Ovary (tissue), 9 donors: ENCODE results near the gene KRTAP10-8. TPM values are rescaled to one million over a fixed set of nuclear protein-coding genes. Genes with fewer than 3 reads are reported as not detected.

ENCODE experiments used
- DNase-seq, 5 donors: peaks; one replicate each; pipeline ENCODE4 v3.0.0-alpha.2; 2019 to 2020
- H3K27ac ChIP-seq, 2 donors: fragments of 200-600 bp; one replicate each; pipeline versions ENCODE4 v1.5.1 to v1.8.0; 2019 to 2022
- H3K27me3 ChIP-seq: fragments of 200-600 bp; one replicate; pipeline ENCODE4 v1.8.0; 2022
- H3K36me3 ChIP-seq: fragments of 200-600 bp; sonication (generic); one replicate; pipeline ENCODE4 v1.5.1; 2019
- H3K4me1 ChIP-seq: one replicate; pipeline ENCODE4 v1.8.1; 2013; ENCODE audit warnings: mild to moderate bottlenecking, moderate library complexity; ENCODE audit not compliant: insufficient read depth
- H3K4me3 ChIP-seq: fragments of 200-600 bp; sonication (generic); one replicate; pipeline ENCODE4 v1.5.1; 2017
- H3K9me3 ChIP-seq, 2 donors: fragments of 200-600 bp in 1 of 2; sonication (generic) in 1 of 2; one replicate each; pipeline versions ENCODE4 v1.5.1 to v1.8.1; 2013 to 2019; ENCODE audit warnings: mild to moderate bottlenecking in 1 of 2, moderate library complexity in 1 of 2
- EP300 ChIP-seq: sonication (generic); formaldehyde crosslinking; IDR thresholded peaks from one replicate; pipeline ENCODE4 v1.6.1; 2017; ENCODE audit warnings: antibody characterized with exemption
- POLR2A ChIP-seq: fragments of 450-650 bp; IDR thresholded peaks from one replicate; pipeline ENCODE4 v1.6.1; 2017; ENCODE audit warnings: antibody characterized with exemption, mild to moderate bottlenecking, moderate library complexity
- WGBS, 3 donors: extraction: QIAGEN DNeasy Blood & Tissue Kit in 1 of 3; methylation state at CpG; one replicate each; pipeline versions ENCODE4 v1.1.5 to v1.1.7; 2013 to 2017; 5-methylcytosine and 5-hydroxymethylcytosine counted together
- intact Hi-C, 4 donors: fragments of 100-400 bp; cut with DNase I; formaldehyde crosslinking; loops; one replicate each; pipeline versions ENCODE4 v1.11.0 to v1.15.1; 2022 to 2023
- polyA plus RNA-seq, 2 donors: library from polyadenylated mRNA; stranded (reverse); fragments of 200-250 nt in 1 of 2; fragments of 350-450 nt in 1 of 2; fragmentation: Illumina TruSeq in 1 of 2; extraction: RNeasy Lipid Tissue Mini Kit (QIAGEN cat#74804) in 1 of 2; gene quantifications; one replicate each; pipeline ENCODE4 v1.2.3, GENCODE V29; 2013 to 2014
- total RNA-seq, 7 donors: library from RNA; depleted of rRNA in 2 of 7; stranded (reverse); fragments of >200 nt in 2 of 7; fragmentation: NEBNext Ultra II Directional in 3 of 7; extraction: Animal tissue kit (Norgen Biotek cat#: 25700) in 3 of 7; gene quantifications; one replicate each; pipeline versions ENCODE4 v1.1.0 to v1.2.4, GENCODE V29; 2016 to 2023
- TF ChIP-seq, protein P1 (sequence below), 3 donors: fragments of 450-650 bp in 2 of 3; fragments of 200-600 bp in 1 of 3; IDR thresholded peaks; one replicate each; pipeline versions ENCODE4 v1.5.1 to v1.8.0; 2016 to 2022; ENCODE audit warnings: antibody characterized with exemption in 3 of 3, mild to moderate bottlenecking in 1 of 3
- donor health status: DM: no; HTN: no; CAD: no; lungs with moderate emphysema.
- donor health status: DM: no; HTN: no; CAD: no.
- donor health status: Bipolar disorder and iron deficiency.
- donor health status: DM: yes; HTN: yes; CAD: no.
- donor health status: DM: no; HTN: no; CAD: no.
- donor health status: DM: yes; HTN: yes; CAD: no.

KRTAP10-8 gene
- total and polyA plus RNA-seq, 9 donors = not detected

DNA sequence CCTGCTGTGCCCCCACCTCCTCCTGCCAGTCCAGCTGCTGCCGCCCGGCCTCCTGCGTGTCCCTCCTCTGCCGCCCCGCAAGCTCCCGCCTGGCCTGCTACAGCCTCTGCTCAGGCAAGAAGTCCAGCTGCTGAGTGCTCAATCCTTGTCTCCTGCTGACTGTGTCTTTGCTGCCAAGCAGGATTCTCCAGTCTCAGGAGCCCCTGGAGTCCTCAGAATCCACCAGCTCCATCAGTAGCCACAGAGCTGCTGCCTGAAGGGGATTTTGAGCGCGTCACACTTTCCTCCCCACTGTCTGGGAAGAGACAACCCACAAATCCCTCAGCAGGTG is 35.3 kb downstream of the KRTAP10-8 start:
- DNase-seq = no peak
- H3K9me3 ChIP-seq = no peaks in the 10 kb centered on the region
- no peaks in the 10 kb centered on the region for H3K36me3 ChIP-seq
- TF ChIP-seq EP300 (no peak), POLR2A (no peak)
- TF ChIP-seq, protein P1, sequence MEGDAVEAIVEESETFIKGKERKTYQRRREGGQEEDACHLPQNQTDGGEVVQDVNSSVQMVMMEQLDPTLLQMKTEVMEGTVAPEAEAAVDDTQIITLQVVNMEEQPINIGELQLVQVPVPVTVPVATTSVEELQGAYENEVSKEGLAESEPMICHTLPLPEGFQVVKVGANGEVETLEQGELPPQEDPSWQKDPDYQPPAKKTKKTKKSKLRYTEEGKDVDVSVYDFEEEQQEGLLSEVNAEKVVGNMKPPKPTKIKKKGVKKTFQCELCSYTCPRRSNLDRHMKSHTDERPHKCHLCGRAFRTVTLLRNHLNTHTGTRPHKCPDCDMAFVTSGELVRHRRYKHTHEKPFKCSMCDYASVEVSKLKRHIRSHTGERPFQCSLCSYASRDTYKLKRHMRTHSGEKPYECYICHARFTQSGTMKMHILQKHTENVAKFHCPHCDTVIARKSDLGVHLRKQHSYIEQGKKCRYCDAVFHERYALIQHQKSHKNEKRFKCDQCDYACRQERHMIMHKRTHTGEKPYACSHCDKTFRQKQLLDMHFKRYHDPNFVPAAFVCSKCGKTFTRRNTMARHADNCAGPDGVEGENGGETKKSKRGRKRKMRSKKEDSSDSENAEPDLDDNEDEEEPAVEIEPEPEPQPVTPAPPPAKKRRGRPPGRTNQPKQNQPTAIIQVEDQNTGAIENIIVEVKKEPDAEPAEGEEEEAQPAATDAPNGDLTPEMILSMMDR (IDR thresholded peaks at IDR 0.05) = no peak
- H3K4me3 ChIP-seq = no peak overlapping the region
- 37 to 53% (median 51%) methylated on average over 8 of the region's 8 CpGs for WGBS, 3 donors
- no peaks in the 10 kb centered on the region for H3K27me3 ChIP-seq
- intact Hi-C loops = no loop called here
- H3K4me1 ChIP-seq = no peaks in the 10 kb centered on the region
- no peak overlapping the region for H3K27ac ChIP-seq

DNA sequence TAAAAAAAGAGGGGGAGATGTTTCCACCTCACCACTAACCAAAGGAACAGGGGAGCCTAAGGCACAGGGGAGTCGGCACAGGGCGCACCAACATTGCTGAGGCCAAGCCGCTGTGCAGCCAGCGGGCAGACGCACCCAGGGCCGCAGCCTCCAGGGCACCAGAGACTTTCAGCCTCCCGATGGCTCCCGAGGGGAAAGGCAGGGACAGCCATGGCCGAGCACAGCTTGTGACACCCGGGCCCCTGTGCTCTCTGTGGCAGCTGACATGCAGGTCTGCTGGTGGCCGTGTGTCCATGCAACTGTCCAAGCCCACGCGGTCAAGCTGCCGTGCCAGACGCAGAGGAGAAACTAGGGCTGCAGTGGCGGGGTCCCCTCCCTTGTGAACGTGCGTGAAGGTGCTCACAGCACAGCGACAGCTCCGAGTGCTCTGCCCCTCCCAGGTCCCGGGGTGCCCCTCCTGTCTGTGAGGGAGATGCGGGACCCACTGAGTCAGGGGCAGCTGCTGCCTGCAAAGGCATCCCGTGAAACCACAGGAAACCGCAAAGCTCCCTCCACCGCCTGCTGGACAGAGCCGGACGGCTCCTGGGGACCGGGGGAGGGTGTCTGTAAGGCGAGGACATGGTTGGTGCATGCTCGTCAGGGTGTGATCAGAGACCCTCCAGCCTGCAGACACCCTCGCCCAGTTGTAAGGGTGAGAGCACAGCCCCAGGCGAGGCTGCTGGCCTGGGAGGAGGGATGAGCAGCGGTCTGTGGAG is 36.9 kb downstream of the KRTAP10-8 start:
- no peaks in the 10 kb centered on the region for H3K36me3 ChIP-seq
- H3K4me3 ChIP-seq = no peak overlapping the region
- intact Hi-C loops = no loop called here
- H3K27me3 ChIP-seq = no peaks in the 10 kb centered on the region
- no peaks in the 10 kb centered on the region for H3K9me3 ChIP-seq
- no peak for DNase-seq
- WGBS, 3 donors = 66 to 72% (median 67%) methylated on average over 25 to 33 of the region's 33 CpGs
- no peaks in the 10 kb centered on the region for H3K4me1 ChIP-seq
- TF ChIP-seq POLR2A (no peak), EP300 (no peak)
- TF ChIP-seq, protein P1 (IDR thresholded peaks at IDR 0.05) = no peak
- no peak overlapping the region for H3K27ac ChIP-seq

DNA sequence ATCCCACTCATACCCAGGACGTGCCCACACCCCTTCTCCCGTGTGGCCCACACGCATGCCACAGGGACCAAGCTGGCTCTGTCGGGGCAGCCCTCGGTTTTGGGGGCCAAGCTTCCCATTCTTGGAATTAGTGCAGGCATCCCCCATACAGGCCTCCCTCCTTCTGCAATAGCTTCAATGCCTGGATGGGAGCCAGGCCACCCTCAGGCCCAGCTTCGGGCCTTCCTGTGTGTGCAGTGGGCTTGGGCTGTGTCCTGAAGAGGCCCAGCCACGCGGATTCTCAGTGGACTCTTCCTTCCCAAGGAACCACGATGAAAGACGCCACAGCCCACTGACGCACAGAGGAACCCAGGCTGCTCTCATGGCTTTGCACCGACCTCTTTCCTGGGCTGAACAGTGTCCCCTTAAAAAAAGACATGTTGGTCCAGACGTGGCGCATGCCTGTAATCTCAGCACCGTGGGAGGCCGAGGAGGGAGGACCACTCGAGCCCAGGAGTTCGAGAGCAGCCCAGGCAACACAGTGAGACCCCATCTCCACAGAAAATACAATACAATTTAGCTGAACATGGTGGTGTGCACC is 37.7 kb downstream of the KRTAP10-8 start:
- WGBS, 3 donors = 74 to 80% (median 76%) methylated on average over 13 to 18 of the region's 18 CpGs
- Histone ChIP-seq H3K4me3 (no peak overlapping the region), H3K36me3 (no peaks in the 10 kb centered on the region), H3K27me3 (no peaks in the 10 kb centered on the region), H3K27ac (no peak overlapping the region), H3K9me3 (no peaks in the 10 kb centered on the region), H3K4me1 (no peaks in the 10 kb centered on the region)
- intact Hi-C loops = no loop called here
- DNase-seq = no peak
- TF ChIP-seq, protein P1 (IDR thresholded peaks at IDR 0.05) = no peak
- TF ChIP-seq POLR2A = no peak
- TF ChIP-seq EP300 = no peak

DNA sequence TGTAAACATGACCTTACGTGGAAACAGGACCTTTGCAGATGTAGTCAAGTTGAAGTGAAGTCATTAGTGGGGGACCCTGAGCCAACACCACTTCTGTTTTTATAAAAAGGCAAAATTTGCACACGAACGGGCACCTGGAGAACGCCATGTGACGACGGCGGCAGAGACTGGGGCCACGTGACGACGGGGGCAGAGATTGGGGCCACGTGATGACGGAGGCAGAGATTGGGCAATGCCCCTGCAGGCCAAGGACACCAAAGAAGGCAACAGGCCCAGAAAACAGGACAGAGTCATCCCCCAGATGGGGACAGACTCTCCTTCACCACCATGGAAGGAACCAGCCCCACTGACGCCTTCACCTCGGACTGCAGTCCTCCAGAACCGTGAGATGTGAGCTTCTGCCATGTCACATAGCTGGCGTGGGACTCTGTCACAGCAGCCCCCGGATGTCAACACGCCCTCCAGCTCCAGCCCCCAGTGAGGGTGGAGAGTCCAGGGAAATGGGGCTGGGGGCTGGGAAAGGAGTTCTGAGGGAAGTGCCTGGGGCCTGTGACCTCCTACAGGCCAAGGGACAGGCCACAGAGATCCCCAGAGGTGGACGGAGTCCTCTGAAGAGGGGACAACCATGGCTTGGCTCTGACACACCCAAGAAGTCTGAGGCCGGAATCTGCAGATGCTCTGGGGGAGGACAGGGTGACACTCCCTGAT is 38.5 kb downstream of the KRTAP10-8 start:
- H3K27ac ChIP-seq = no peak overlapping the region
- TF ChIP-seq, protein P1 (IDR thresholded peaks at IDR 0.05) = no peak
- TF ChIP-seq EP300 (no peak), POLR2A (no peak)
- WGBS, 3 donors = 87 to 90% (median 89%) methylated on average over 20 of the region's 20 CpGs
- no peaks in the 10 kb centered on the region for H3K4me1 ChIP-seq
- intact Hi-C loops = no loop called here
- H3K27me3 ChIP-seq = no peaks in the 10 kb centered on the region
- DNase-seq = no peak
- no peaks in the 10 kb centered on the region for H3K9me3 ChIP-seq
- no peak overlapping the region for H3K4me3 ChIP-seq
- H3K36me3 ChIP-seq = no peaks in the 10 kb centered on the region
